ENCODE measurements around the gene CR1. TPM values are rescaled to one million over a fixed set of nuclear protein-coding genes. Genes with fewer than 3 reads are reported as not detected.

The CR1 gene
- total RNA-seq, 1 donor from 2014 or later = not detected

- no peak for DNase-seq (ENCODE audit: low spot score)
- Mint-ChIP-seq H3K4me3 (ENCODE audit: unreplicated experiment) (no peak overlapping the region), H3K27me3 (ENCODE audit: low read depth) (peaks cover 33% of the 10 kb centered on the region), H3K27ac (ENCODE audit: unreplicated experiment) (no peak overlapping the region), H3K9me3 (ENCODE audit: low read depth) (no peaks in the 10 kb centered on the region), H3K4me1 (ENCODE audit: low read depth) (no peaks in the 10 kb centered on the region), H3K36me3 (ENCODE audit: low read depth) (no peaks in the 10 kb centered on the region)
- TF ChIP-seq, protein P1, sequence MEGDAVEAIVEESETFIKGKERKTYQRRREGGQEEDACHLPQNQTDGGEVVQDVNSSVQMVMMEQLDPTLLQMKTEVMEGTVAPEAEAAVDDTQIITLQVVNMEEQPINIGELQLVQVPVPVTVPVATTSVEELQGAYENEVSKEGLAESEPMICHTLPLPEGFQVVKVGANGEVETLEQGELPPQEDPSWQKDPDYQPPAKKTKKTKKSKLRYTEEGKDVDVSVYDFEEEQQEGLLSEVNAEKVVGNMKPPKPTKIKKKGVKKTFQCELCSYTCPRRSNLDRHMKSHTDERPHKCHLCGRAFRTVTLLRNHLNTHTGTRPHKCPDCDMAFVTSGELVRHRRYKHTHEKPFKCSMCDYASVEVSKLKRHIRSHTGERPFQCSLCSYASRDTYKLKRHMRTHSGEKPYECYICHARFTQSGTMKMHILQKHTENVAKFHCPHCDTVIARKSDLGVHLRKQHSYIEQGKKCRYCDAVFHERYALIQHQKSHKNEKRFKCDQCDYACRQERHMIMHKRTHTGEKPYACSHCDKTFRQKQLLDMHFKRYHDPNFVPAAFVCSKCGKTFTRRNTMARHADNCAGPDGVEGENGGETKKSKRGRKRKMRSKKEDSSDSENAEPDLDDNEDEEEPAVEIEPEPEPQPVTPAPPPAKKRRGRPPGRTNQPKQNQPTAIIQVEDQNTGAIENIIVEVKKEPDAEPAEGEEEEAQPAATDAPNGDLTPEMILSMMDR (IDR thresholded peaks at IDR 0.05) = no peak
Measured at GRCh38 chr1:207648334-207649209, 152.6 kb downstream of the CR1 start.

- Mint-ChIP-seq H3K27me3 (ENCODE audit: low read depth) (peaks cover 30% of the 10 kb centered on the region), H3K4me1 (ENCODE audit: low read depth) (no peaks in the 10 kb centered on the region), H3K4me3 (ENCODE audit: unreplicated experiment) (no peak overlapping the region), H3K36me3 (ENCODE audit: low read depth) (no peaks in the 10 kb centered on the region), H3K27ac (ENCODE audit: unreplicated experiment) (no peak overlapping the region), H3K9me3 (ENCODE audit: low read depth) (no peaks in the 10 kb centered on the region)
- TF ChIP-seq, protein P1 (IDR thresholded peaks at IDR 0.05) = no peak
- DNase-seq (ENCODE audit: low spot score) = no peak
Measured at GRCh38 chr1:207649210-207649753, 153.3 kb downstream of the CR1 start.

DNA sequence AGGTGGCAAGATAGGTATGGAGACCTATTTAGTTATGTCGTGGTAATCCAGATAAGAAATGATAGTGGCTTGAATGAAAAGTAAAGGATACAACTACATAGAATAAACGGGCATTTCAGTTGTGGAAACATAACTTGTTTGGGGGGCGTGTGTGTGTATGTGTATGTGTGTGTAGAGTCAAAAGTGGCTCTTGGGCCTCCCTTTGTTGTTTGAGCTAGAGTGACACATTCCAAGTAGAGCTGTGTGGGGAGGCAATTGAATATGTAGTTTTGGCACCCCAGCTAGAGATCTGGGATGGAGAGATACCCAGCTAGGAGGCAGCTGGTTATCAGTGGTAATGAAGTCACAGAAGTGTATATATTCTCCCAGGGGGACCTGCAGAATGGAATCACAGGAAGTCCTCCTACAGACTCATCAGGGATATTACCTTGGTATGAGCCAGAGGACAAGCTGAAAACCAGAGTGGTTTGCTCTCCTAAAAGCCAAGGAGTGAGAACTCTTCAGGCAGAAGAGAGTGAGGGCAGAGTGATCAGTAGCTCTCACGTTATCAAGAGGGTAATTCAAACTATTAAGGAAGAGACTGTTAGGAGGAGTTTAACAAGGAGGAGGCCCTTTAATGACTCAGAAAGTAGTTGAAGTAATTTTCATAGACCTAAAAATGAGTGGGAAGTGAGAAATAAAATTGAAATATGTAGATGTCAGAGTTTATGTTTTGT is 154.1 kb downstream of the CR1 start:
- Mint-ChIP-seq H3K9me3 (ENCODE audit: low read depth) (no peaks in the 10 kb centered on the region), H3K27ac (ENCODE audit: unreplicated experiment) (no peak overlapping the region), H3K4me1 (ENCODE audit: low read depth) (no peaks in the 10 kb centered on the region), H3K36me3 (ENCODE audit: low read depth) (no peaks in the 10 kb centered on the region), H3K27me3 (ENCODE audit: low read depth) (peaks cover 28% of the 10 kb centered on the region), H3K4me3 (ENCODE audit: unreplicated experiment) (no peak overlapping the region)
- DNase-seq (ENCODE audit: low spot score) = no peak
- TF ChIP-seq, protein P1 (IDR thresholded peaks at IDR 0.05) = no peak

- DNase-seq (ENCODE audit: low spot score) = no peak
- Mint-ChIP-seq H3K9me3 (ENCODE audit: low read depth) (no peaks in the 10 kb centered on the region), H3K36me3 (ENCODE audit: low read depth) (no peaks in the 10 kb centered on the region), H3K4me3 (ENCODE audit: unreplicated experiment) (no peak overlapping the region), H3K27me3 (ENCODE audit: low read depth) (peaks cover 30% of the 10 kb centered on the region), H3K27ac (ENCODE audit: unreplicated experiment) (no peak overlapping the region), H3K4me1 (ENCODE audit: low read depth) (no peaks in the 10 kb centered on the region)
- TF ChIP-seq, protein P1 (IDR thresholded peaks at IDR 0.05) = no peak
Measured at GRCh38 chr1:207651583-207651982, 155.6 kb downstream of the CR1 start.

GRCh38 chr1:207654320-207654719 is 158.4 kb downstream of the CR1 start:
- Mint-ChIP-seq H3K4me1 (ENCODE audit: low read depth) (no peaks in the 10 kb centered on the region), H3K36me3 (ENCODE audit: low read depth) (no peaks in the 10 kb centered on the region), H3K4me3 (ENCODE audit: unreplicated experiment) (no peak overlapping the region), H3K27me3 (ENCODE audit: low read depth) (peaks cover 21% of the 10 kb centered on the region), H3K27ac (ENCODE audit: unreplicated experiment) (no peak overlapping the region), H3K9me3 (ENCODE audit: low read depth) (no peaks in the 10 kb centered on the region)
- TF ChIP-seq, protein P1 (IDR thresholded peaks at IDR 0.05) = peak; percentile 74
- DNase-seq (ENCODE audit: low spot score) = no peak
